IMR-90 (cell line): ENCODE results near the gene PRKACG. TPM values are rescaled to one million over a fixed set of nuclear protein-coding genes. Genes with fewer than 3 reads are reported as not detected.

ENCODE experiments used
- ATAC-seq: fragments of 200-7000 bp; cut with Tn5 transposase; 2 replicates; pipeline ENCODE4 v1.9.1; 2020; ENCODE audit warnings: low read depth, mild to moderate bottlenecking, moderate library complexity
- BruUV-seq: library from RNA; stranded (reverse); fragments of 400-500 nt; replicated peaks from 2 replicates; lab custom pipeline; 2021; lab: Mats Ljungman, UMichigan
- CTCF ChIA-PET: fragments of 300-600 bp; formaldehyde crosslinking; extraction: SDS; loops from one replicate; lab custom pipeline; 2021; ENCODE audit warnings: antibody characterized with exemption; lab: Yijun Ruan, JAX
- POLR2A ChIA-PET: fragments of 300-600 bp; sonication (Branson Sonifier 250); formaldehyde crosslinking; loops from one replicate; lab custom pipeline; 2022; ENCODE audit warnings: antibody characterized with exemption; ENCODE audit not compliant: unreplicated experiment; lab: Charles Lee
- DNase-seq: peaks from one replicate; pipeline ENCODE4 v3.0.0; 2013
- H2AFZ ChIP-seq: replicated peaks from 2 replicates; pipeline ENCODE3; 2013; ENCODE audit warnings: low read length, mild to moderate bottlenecking; ENCODE audit not compliant: poor library complexity
- H2AK5ac ChIP-seq: 2 replicates; pipeline ENCODE4 v1.6.1; 2013; ENCODE audit warnings: low read depth, low read length, inconsistent platforms
- H2AK9ac ChIP-seq: replicated peaks from 2 replicates; pipeline ENCODE3; 2013; ENCODE audit warnings: mild to moderate bottlenecking, low read depth, low read length, moderate library complexity; ENCODE audit not compliant: poor library complexity
- H2BK120ac ChIP-seq: 2 replicates; pipeline ENCODE4 v1.6.1; 2013; ENCODE audit warnings: low read depth, low read length, inconsistent platforms
- H2BK15ac ChIP-seq: 3 replicates; pipeline ENCODE4 v1.6.1; 2013; ENCODE audit warnings: low read depth, low read length, inconsistent platforms
- H2BK20ac ChIP-seq: 2 replicates; pipeline ENCODE4 v1.6.1; 2013; ENCODE audit warnings: low read depth, mild to moderate bottlenecking, inconsistent platforms, low read length, moderate library complexity
- H2BK5ac ChIP-seq: 2 replicates; pipeline ENCODE4 v1.6.1; 2013; ENCODE audit warnings: mild to moderate bottlenecking, low read depth, low read length, inconsistent platforms; ENCODE audit not compliant: poor library complexity, severe bottlenecking
- H3K14ac ChIP-seq: replicated peaks from 2 replicates; pipeline ENCODE4 v1.6.1; 2013; ENCODE audit warnings: low read depth, low read length, inconsistent platforms
- H3K18ac ChIP-seq: 2 replicates; pipeline ENCODE4 v1.6.1; 2013; ENCODE audit warnings: low read depth, low read length, control low read depth
- H3K23ac ChIP-seq: 2 replicates; pipeline ENCODE4 v1.6.1; 2013; ENCODE audit warnings: low read depth, low read length, inconsistent platforms
- H3K27ac ChIP-seq: 2 replicates; pipeline ENCODE4 v1.5.1; 2013; ENCODE audit warnings: mild to moderate bottlenecking, control low read depth, low read length; ENCODE audit not compliant: insufficient read depth
- H3K27me3 ChIP-seq: 2 replicates; pipeline ENCODE4 v1.6.1; 2013; ENCODE audit warnings: low read length; ENCODE audit not compliant: control insufficient read depth, insufficient read depth
- H3K36me3 ChIP-seq: 2 replicates; pipeline ENCODE4 v1.6.1; 2013; ENCODE audit warnings: low read length, mixed read lengths; ENCODE audit not compliant: control insufficient read depth, insufficient read depth
- H3K4ac ChIP-seq: 2 replicates; pipeline ENCODE4 v1.6.1; 2013; ENCODE audit warnings: low read depth, low read length, inconsistent platforms
- H3K4me1 ChIP-seq: 2 replicates; pipeline ENCODE4 v1.6.1; 2013; ENCODE audit warnings: low read length, mixed read lengths; ENCODE audit not compliant: control insufficient read depth, insufficient read depth
- H3K4me2 ChIP-seq: 2 replicates; pipeline ENCODE4 v1.6.1; 2013; ENCODE audit warnings: low read depth, mild to moderate bottlenecking, control low read depth, low read length, moderate library complexity
- H3K4me3 ChIP-seq: 2 replicates; pipeline ENCODE4 v1.5.1; 2013; ENCODE audit warnings: low read depth, mild to moderate bottlenecking, control low read depth, low read length, moderate library complexity; ENCODE audit not compliant: insufficient read depth
- H3K56ac ChIP-seq: 2 replicates; pipeline ENCODE4 v1.6.1; 2013; ENCODE audit warnings: low read length, inconsistent platforms; ENCODE audit not compliant: insufficient read depth; ENCODE audit errors: extremely low read depth
- H3K79me1 ChIP-seq, 2 experiments: 2 replicates each; pipeline ENCODE4 v1.6.1; 2013; ENCODE audit warnings: low read length in 2 of 2, inconsistent platforms in 1 of 2, low read depth in 1 of 2
- H3K9ac ChIP-seq: 2 replicates; pipeline ENCODE4 v1.6.1; 2013; ENCODE audit warnings: low read depth, low read length, control low read depth
- H3K9me1 ChIP-seq: 2 replicates; pipeline ENCODE4 v1.6.1; 2013; ENCODE audit warnings: low read length, inconsistent platforms; ENCODE audit not compliant: insufficient read depth
- H3K9me3 ChIP-seq: 2 replicates; pipeline ENCODE4 v1.6.1; 2013; ENCODE audit warnings: low read length; ENCODE audit not compliant: control insufficient read depth, insufficient read depth
- H4K20me1 ChIP-seq: 2 replicates; pipeline ENCODE4 v1.6.1; 2013; ENCODE audit warnings: low read length, inconsistent platforms; ENCODE audit not compliant: insufficient read depth
- H4K5ac ChIP-seq: 2 replicates; pipeline ENCODE4 v1.6.1; 2013; ENCODE audit warnings: mild to moderate bottlenecking, low read depth, low read length, control low read depth
- H4K8ac ChIP-seq, 2 experiments: 2 replicates each; pipeline ENCODE4 v1.6.1; 2013; ENCODE audit warnings: low read depth in 2 of 2, low read length in 2 of 2, control low read depth in 1 of 2, inconsistent platforms in 1 of 2
- H4K91ac ChIP-seq: 2 replicates; pipeline ENCODE4 v1.6.1; 2013; ENCODE audit warnings: low read depth, low read length, inconsistent platforms; ENCODE audit not compliant: insufficient read depth
- BHLHE40 ChIP-seq: fragments of 150-350 bp; IDR thresholded peaks from 2 replicates; pipeline ENCODE4 v1.6.1; 2016; ENCODE audit warnings: mild to moderate bottlenecking, low read depth, low read length
- ELK1 ChIP-seq: fragments of 150-350 bp; IDR thresholded peaks from 2 replicates; pipeline ENCODE4 v1.6.1; 2016; ENCODE audit warnings: low read depth, mild to moderate bottlenecking, low read length, moderate library complexity, borderline replicate concordance
- MAFK ChIP-seq: IDR thresholded peaks from 2 replicates; pipeline ENCODE4 v1.6.1; 2012; ENCODE audit warnings: low read depth, low read length, improper control_type of control experiment
- MAZ ChIP-seq: IDR thresholded peaks from 2 replicates; pipeline ENCODE4 v1.6.1; 2012; ENCODE audit warnings: low read depth, mild to moderate bottlenecking, low read length, improper control_type of control experiment, moderate library complexity, borderline replicate concordance
- POLR2A ChIP-seq: IDR thresholded peaks from 2 replicates; pipeline ENCODE4 v1.6.1; 2012; ENCODE audit warnings: mild to moderate bottlenecking, low read depth, low read length
- WGBS, 2 experiments: methylation state at CpG; one replicate each; pipeline versions ENCODE4 v1.1.5 to v1.1.7; 2013; ENCODE audit warnings: missing lambda C conversion rate in 2 of 2; ENCODE audit not compliant: insufficient read length in 1 of 2; ENCODE audit errors: extremely low coverage in 2 of 2; 5-methylcytosine and 5-hydroxymethylcytosine counted together
- dilution Hi-C: fragments of 300-500 bp; cut with HindIII; formaldehyde crosslinking; loops from one replicate; pipeline ENCODE4 v1.14.3; 2018; ENCODE audit warnings: low sequenced_read_pairs; ENCODE audit not compliant: unreplicated experiment
- in situ Hi-C: fragments of 300-500 bp; cut with MboI; formaldehyde crosslinking; loops from 3 replicates; pipeline ENCODE4 v1.14.3; 2019; ENCODE audit warnings: low sequenced_read_pairs, inconsistent platforms, mixed read lengths
- intact Hi-C: fragments of 100-400 bp; cut with micrococcal nuclease; formaldehyde crosslinking; loops from 2 replicates; pipeline ENCODE4 v1.10.0; 2022
- polyA plus RNA-seq, 3 experiments: library from polyadenylated mRNA; depleted of rRNA; stranded (reverse); fragments of >200 nt; gene quantifications; 2 replicates each; pipeline ENCODE4 v1.2.3, GENCODE V29; 2012; ENCODE audit warnings: low replicate concordance in 1 of 3
- total RNA-seq: library from RNA; depleted of rRNA; stranded (reverse); fragments of >200 nt; gene quantifications from 2 replicates; pipeline ENCODE4 v1.2.3, GENCODE V29; 2012
- TF ChIP-seq, protein P1 (sequence below): conservative IDR thresholded peaks from 2 replicates; pipeline ENCODE4 v1.5.1; 2012; ENCODE audit warnings: mild to moderate bottlenecking, low read depth, low read length, improper control_type of control experiment

PRKACG gene
- total and polyA plus RNA-seq, 2 of the 4 experiments (the other 2 are of a cell fraction): not detected

DNA sequence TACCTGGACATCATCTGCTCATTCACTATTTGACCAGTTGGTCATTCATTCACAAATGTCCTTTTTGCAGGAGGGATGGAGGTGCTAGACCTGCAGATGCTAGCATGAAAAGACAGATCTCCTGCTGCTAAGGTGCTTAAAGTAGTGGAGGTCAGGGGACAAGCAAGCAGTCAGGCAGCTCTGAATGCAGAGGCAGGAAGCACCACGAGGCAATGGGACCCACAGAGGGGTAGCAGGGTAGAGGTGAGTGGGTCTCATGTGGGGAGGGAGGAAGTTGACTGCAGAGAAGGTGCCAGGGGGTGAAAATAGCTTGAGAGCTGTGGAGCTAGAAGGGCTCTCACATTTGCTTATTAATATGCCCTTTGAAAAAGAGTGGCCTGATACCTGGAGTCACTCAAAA lies 46.9 kb upstream of the PRKACG start:
- no peak overlapping the region for H3K9ac ChIP-seq
- H3K36me3 ChIP-seq: peaks cover 6% of the 10 kb centered on the region; the same call in 1 of the 2 replicates
- intact Hi-C loops (no loop called here), dilution Hi-C loops (no loop called here), in situ Hi-C loops (loop anchor here (25.0 kb wide), 1 partner anchor 502 kb away; no protein-coding TSS in a partner anchor)
- H3K79me1 ChIP-seq: peaks cover 3 to 5% of the 10 kb centered on the region in 2 experiments; a peak in 3 of 4 replicates
- no peak overlapping the region for H3K4me3 ChIP-seq
- 33% methylated on average over 1 of the region's 1 CpG; no CpG with 5 or more reads in 1 of the 2 experiments for WGBS, 2 experiments
- H3K27me3 ChIP-seq: no peaks in the 10 kb centered on the region
- H2AK9ac ChIP-seq: no peak overlapping the region
- no peaks in the 10 kb centered on the region for H3K9me3 ChIP-seq
- peaks cover 2% of the 10 kb centered on the region; the same call in 1 of the 2 replicates for H3K4me1 ChIP-seq
- no peak overlapping the region for H3K23ac ChIP-seq
- H4K8ac ChIP-seq: no peak overlapping the region
- no peak overlapping the region for H2AFZ ChIP-seq
- CTCF ChIA-PET: no interaction called here
- H4K5ac ChIP-seq: no peak overlapping the region
- H2BK20ac ChIP-seq: no peak overlapping the region
- no peak overlapping the region for H2AK5ac ChIP-seq
- DNase-seq: no peak
- no peak overlapping the region for H3K56ac ChIP-seq
- no peak for ATAC-seq
- BruUV-seq: no TSS peak
- POLR2A ChIA-PET: interaction anchor here (0.7 kb wide), 1 partner anchor 64 kb away, joined by 3 read pairs; no protein-coding TSS in a partner anchor
- H3K18ac ChIP-seq: no peak overlapping the region
- H4K91ac ChIP-seq: no peak overlapping the region
- no peaks in the 10 kb centered on the region; the same call in 1 of the 2 replicates for H4K20me1 ChIP-seq
- H3K9me1 ChIP-seq: peaks cover 2% of the 10 kb centered on the region; the same call in 1 of the 2 replicates
- H3K4ac ChIP-seq: no peak overlapping the region
- no peak overlapping the region for H2BK120ac ChIP-seq
- no peak overlapping the region for H3K4me2 ChIP-seq
- H2BK15ac ChIP-seq: no peak overlapping the region
- H2BK5ac ChIP-seq: no peak overlapping the region
- no peak overlapping the region for H3K27ac ChIP-seq
- H3K14ac ChIP-seq: no peak overlapping the region
- TF ChIP-seq ELK1 (no peak), MAFK (no peak), POLR2A (no peak), BHLHE40 (no peak), MAZ (no peak)
- TF ChIP-seq, protein P1, sequence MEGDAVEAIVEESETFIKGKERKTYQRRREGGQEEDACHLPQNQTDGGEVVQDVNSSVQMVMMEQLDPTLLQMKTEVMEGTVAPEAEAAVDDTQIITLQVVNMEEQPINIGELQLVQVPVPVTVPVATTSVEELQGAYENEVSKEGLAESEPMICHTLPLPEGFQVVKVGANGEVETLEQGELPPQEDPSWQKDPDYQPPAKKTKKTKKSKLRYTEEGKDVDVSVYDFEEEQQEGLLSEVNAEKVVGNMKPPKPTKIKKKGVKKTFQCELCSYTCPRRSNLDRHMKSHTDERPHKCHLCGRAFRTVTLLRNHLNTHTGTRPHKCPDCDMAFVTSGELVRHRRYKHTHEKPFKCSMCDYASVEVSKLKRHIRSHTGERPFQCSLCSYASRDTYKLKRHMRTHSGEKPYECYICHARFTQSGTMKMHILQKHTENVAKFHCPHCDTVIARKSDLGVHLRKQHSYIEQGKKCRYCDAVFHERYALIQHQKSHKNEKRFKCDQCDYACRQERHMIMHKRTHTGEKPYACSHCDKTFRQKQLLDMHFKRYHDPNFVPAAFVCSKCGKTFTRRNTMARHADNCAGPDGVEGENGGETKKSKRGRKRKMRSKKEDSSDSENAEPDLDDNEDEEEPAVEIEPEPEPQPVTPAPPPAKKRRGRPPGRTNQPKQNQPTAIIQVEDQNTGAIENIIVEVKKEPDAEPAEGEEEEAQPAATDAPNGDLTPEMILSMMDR: no peak
